CD4-positive, alpha-beta memory T cell (primary cell): Measurements from ENCODE around the gene KCNH5. TPM values are rescaled to one million over a fixed set of nuclear protein-coding genes. Genes with fewer than 3 reads are reported as not detected.
"Not testable (repeated sequence)": the region's sequence is repeated elsewhere in the genome, so short reads cannot be mapped to it uniquely, and the experiment has no call there.

ENCODE experiments used
- CTCF ChIA-PET: fragments of 350-600 bp; sonication (Branson Sonifier 250); formaldehyde crosslinking; loops from one replicate; lab custom pipeline; 2021; ENCODE audit warnings: inconsistent platforms; ENCODE audit not compliant: partially characterized antibody; lab: Charles Lee
- POLR2A ChIA-PET: fragments of 350-600 bp; sonication (Branson Sonifier 250); formaldehyde crosslinking; loops from one replicate; lab custom pipeline; 2021; ENCODE audit not compliant: partially characterized antibody; lab: Charles Lee
- DNase-seq, 5 donors: peaks; one replicate each; pipeline versions ENCODE4 v3.0.0 to v3.0.0-alpha.2; 2020 to 2022; ENCODE audit warnings: mixed read lengths in 1 of 5
- H3K27ac ChIP-seq: one replicate; pipeline ENCODE4 v1.7.0; 2013; ENCODE audit warnings: low read depth, low read length
- H3K27me3 ChIP-seq: 2 replicates; pipeline ENCODE4 v1.7.0; 2013; ENCODE audit warnings: mild to moderate bottlenecking, low read length, moderate library complexity; ENCODE audit not compliant: insufficient read depth
- H3K36me3 ChIP-seq: 2 replicates; pipeline ENCODE4 v1.7.0; 2013; ENCODE audit warnings: mild to moderate bottlenecking, low read length, moderate library complexity; ENCODE audit not compliant: insufficient read depth
- H3K4me1 ChIP-seq: 2 replicates; pipeline ENCODE4 v1.7.0; 2013; ENCODE audit warnings: mild to moderate bottlenecking, low read length, moderate library complexity; ENCODE audit not compliant: insufficient read depth
- H3K4me3 ChIP-seq, 2 donors: one replicate each; pipeline ENCODE4 v1.7.0; 2013; ENCODE audit warnings: low read length in 2 of 2, mild to moderate bottlenecking in 1 of 2
- H3K9me3 ChIP-seq, 2 donors: one replicate each; pipeline ENCODE4 v1.7.0; 2013; ENCODE audit warnings: low read length in 2 of 2, control low read depth in 1 of 2; ENCODE audit not compliant: control insufficient read depth in 1 of 2
- H3K27ac Mint-ChIP-seq, 7 donors: one replicate each; pipeline ENCODE4 v1.8.0; 2020 to 2021; ENCODE audit warnings: mixed read lengths in 7 of 7, mild to moderate bottlenecking in 6 of 7, inconsistent platforms in 3 of 7, moderate library complexity in 3 of 7
- H3K27me3 Mint-ChIP-seq, 2 donors: one replicate each; pipeline ENCODE4 v1.8.0; 2020 to 2021; ENCODE audit warnings: mixed read lengths in 2 of 2
- H3K36me3 Mint-ChIP-seq, 2 donors: one replicate each; pipeline ENCODE4 v1.8.0; 2020 to 2021; ENCODE audit warnings: mixed read lengths in 2 of 2, inconsistent platforms in 1 of 2, mild to moderate bottlenecking in 1 of 2
- H3K4me1 Mint-ChIP-seq, 4 donors: one replicate each; pipeline ENCODE4 v1.8.0; 2020 to 2021; ENCODE audit warnings: mixed read lengths in 4 of 4, mild to moderate bottlenecking in 1 of 4
- H3K4me3 Mint-ChIP-seq, 8 donors: one replicate each; pipeline ENCODE4 v1.8.0; 2020 to 2021; ENCODE audit warnings: mixed read lengths in 8 of 8, mild to moderate bottlenecking in 7 of 8, moderate library complexity in 6 of 8, inconsistent platforms in 3 of 8
- H3K9me3 Mint-ChIP-seq, 8 donors: one replicate each; pipeline ENCODE4 v1.8.0; 2020 to 2021; ENCODE audit warnings: mixed read lengths in 8 of 8, mild to moderate bottlenecking in 5 of 8, inconsistent platforms in 3 of 8, moderate library complexity in 1 of 8
- intact Hi-C: fragments of 100-400 bp; cut with micrococcal nuclease; formaldehyde crosslinking; loops from one replicate; pipeline ENCODE4 v1.15.1; 2023
- polyA plus RNA-seq, 2 donors: library from polyadenylated mRNA; unstranded; fragments of 300-500 nt; fragmentation: Illumina TruSeq; gene quantifications; one replicate each; pipeline ENCODE4 v1.2.3, GENCODE V29; 2021
- total RNA-seq, 2 experiments: library from RNA; stranded (reverse); gene quantifications; one replicate each; pipeline ENCODE4 v1.2.3, GENCODE V29; 2021

The KCNH5 gene
- total and polyA plus RNA-seq, 4 experiments from 2014 or later, result not detected

- Histone ChIP-seq H3K27ac (no peak overlapping the region), H3K4me3 (no peak overlapping the region), H3K36me3 (no peaks in the 10 kb centered on the region), H3K4me1 (no peaks in the 10 kb centered on the region), H3K9me3 (no peaks in the 10 kb centered on the region), H3K27me3 (no peaks in the 10 kb centered on the region)
- intact Hi-C loops, result no loop called here
- H3K27ac Mint-ChIP-seq, result peak overlapping the region in 1 of 7 donors; percentile 33
- no peak for DNase-seq
- no peaks in the 10 kb centered on the region for H3K4me1 Mint-ChIP-seq
- peaks cover 3 to 19% (median 9%) of the 10 kb centered on the region in 8 donors for H3K9me3 Mint-ChIP-seq
- H3K36me3 Mint-ChIP-seq, result no peaks in the 10 kb centered on the region
- CTCF ChIA-PET, result no interaction called here
- H3K27me3 Mint-ChIP-seq, result peaks cover 0 to 1% of the 10 kb centered on the region in 2 donors
- H3K4me3 Mint-ChIP-seq, result no peak overlapping the region
- POLR2A ChIA-PET, result no interaction called here
Observed at GRCh38 chr14:62778852-62779251, 266.4 kb downstream of the KCNH5 start.

GRCh38 chr14:62778310-62778709, 266.9 kb downstream of the KCNH5 start:
- Mint-ChIP-seq H3K9me3 (peaks cover 3 to 19% (median 8%) of the 10 kb centered on the region in 8 donors), H3K27me3 (peaks cover 0 to 1% of the 10 kb centered on the region in 2 donors), H3K4me3 (no peak overlapping the region), H3K27ac (no peak overlapping the region), H3K36me3 (no peaks in the 10 kb centered on the region), H3K4me1 (no peaks in the 10 kb centered on the region)
- Histone ChIP-seq H3K36me3 (no peaks in the 10 kb centered on the region), H3K27ac (no peak overlapping the region), H3K4me1 (no peaks in the 10 kb centered on the region), H3K27me3 (no peaks in the 10 kb centered on the region), H3K4me3 (no peak overlapping the region), H3K9me3 (no peaks in the 10 kb centered on the region)
- CTCF ChIA-PET, result no interaction called here
- DNase-seq, result no peak
- POLR2A ChIA-PET, result no interaction called here
- intact Hi-C loops, result no loop called here

GRCh38 chr14:62777510-62777909, 267.7 kb downstream of the KCNH5 start:
- intact Hi-C loops, result no loop called here
- ChIA-PET POLR2A (no interaction called here), CTCF (no interaction called here)
- no peaks in the 10 kb centered on the region for H3K36me3 Mint-ChIP-seq
- H3K4me3 ChIP-seq, result no peak overlapping the region
- H3K4me1 Mint-ChIP-seq, result no peaks in the 10 kb centered on the region
- no peaks in the 10 kb centered on the region for H3K27me3 ChIP-seq
- H3K9me3 ChIP-seq, result no peaks in the 10 kb centered on the region
- H3K9me3 Mint-ChIP-seq, result peaks cover 3 to 19% (median 7%) of the 10 kb centered on the region in 8 donors
- no peak overlapping the region for H3K4me3 Mint-ChIP-seq
- no peak for DNase-seq
- H3K27ac Mint-ChIP-seq, result no peak overlapping the region
- peaks cover 0 to 1% of the 10 kb centered on the region in 2 donors for H3K27me3 Mint-ChIP-seq
- no peaks in the 10 kb centered on the region for H3K4me1 ChIP-seq
- H3K36me3 ChIP-seq, result no peaks in the 10 kb centered on the region
- H3K27ac ChIP-seq, result no peak overlapping the region

GRCh38 chr14:62776300-62776699, 269.0 kb downstream of the KCNH5 start:
- intact Hi-C loops, result no loop called here
- Histone ChIP-seq H3K4me3 (no peak overlapping the region), H3K4me1 (no peaks in the 10 kb centered on the region), H3K36me3 (no peaks in the 10 kb centered on the region), H3K9me3 (no peaks in the 10 kb centered on the region), H3K27me3 (no peaks in the 10 kb centered on the region), H3K27ac (no peak overlapping the region)
- no peaks in the 10 kb centered on the region for H3K36me3 Mint-ChIP-seq
- ChIA-PET CTCF (no interaction called here), POLR2A (no interaction called here)
- H3K4me3 Mint-ChIP-seq, result no peak overlapping the region
- H3K4me1 Mint-ChIP-seq, result no peaks in the 10 kb centered on the region
- peaks cover 0 to 1% of the 10 kb centered on the region in 2 donors for H3K27me3 Mint-ChIP-seq
- no peak for DNase-seq
- H3K9me3 Mint-ChIP-seq, result peaks cover 3 to 12% (median 6%) of the 10 kb centered on the region in 8 donors
- H3K27ac Mint-ChIP-seq, result no peak overlapping the region

- Histone ChIP-seq H3K36me3 (no peaks in the 10 kb centered on the region), H3K9me3 (no peaks in the 10 kb centered on the region), H3K27me3 (no peaks in the 10 kb centered on the region), H3K27ac (no peak overlapping the region), H3K4me3 (no peak overlapping the region), H3K4me1 (no peaks in the 10 kb centered on the region)
- H3K4me3 Mint-ChIP-seq, result no peak overlapping the region
- intact Hi-C loops, result no loop called here
- ChIA-PET CTCF (no interaction called here), POLR2A (no interaction called here)
- H3K27ac Mint-ChIP-seq, result no peak overlapping the region
- DNase-seq, result no peak
- H3K36me3 Mint-ChIP-seq, result no peaks in the 10 kb centered on the region
- H3K27me3 Mint-ChIP-seq, result no peaks in the 10 kb centered on the region
- H3K4me1 Mint-ChIP-seq, result no peaks in the 10 kb centered on the region
- H3K9me3 Mint-ChIP-seq, result peaks cover 0 to 6% (median 0%) of the 10 kb centered on the region in 8 donors
Observed at GRCh38 chr14:62768753-62769152, 276.5 kb downstream of the KCNH5 start.

GRCh38 chr14:62763951-62764350, 281.3 kb downstream of the KCNH5 start:
- no peaks in the 10 kb centered on the region for H3K9me3 ChIP-seq
- DNase-seq, result no peak
- intact Hi-C loops, result no loop called here
- H3K4me3 Mint-ChIP-seq, result no peak overlapping the region
- no peaks in the 10 kb centered on the region for H3K27me3 ChIP-seq
- peaks cover 0 to 14% (median 2%) of the 10 kb centered on the region in 8 donors for H3K9me3 Mint-ChIP-seq
- ChIA-PET CTCF (no interaction called here), POLR2A (no interaction called here)
- no peak overlapping the region for H3K4me3 ChIP-seq
- H3K4me1 ChIP-seq, result no peaks in the 10 kb centered on the region
- H3K27ac Mint-ChIP-seq, result no peak overlapping the region
- H3K36me3 Mint-ChIP-seq, result no peaks in the 10 kb centered on the region
- H3K36me3 ChIP-seq, result no peaks in the 10 kb centered on the region
- no peaks in the 10 kb centered on the region for H3K27me3 Mint-ChIP-seq
- H3K4me1 Mint-ChIP-seq, result no peaks in the 10 kb centered on the region
- no peak overlapping the region for H3K27ac ChIP-seq

GRCh38 chr14:62759796-62760195, 285.5 kb downstream of the KCNH5 start:
- DNase-seq, result no peak
- Mint-ChIP-seq H3K4me1 (no peaks in the 10 kb centered on the region), H3K36me3 (no peaks in the 10 kb centered on the region), H3K27ac (no peak overlapping the region), H3K9me3 (peaks cover 3 to 20% (median 10%) of the 10 kb centered on the region in 8 donors), H3K4me3 (no peak overlapping the region), H3K27me3 (no peaks in the 10 kb centered on the region)
- intact Hi-C loops, result no loop called here
- Histone ChIP-seq H3K4me1 (no peaks in the 10 kb centered on the region), H3K36me3 (no peaks in the 10 kb centered on the region), H3K4me3 (no peak overlapping the region), H3K9me3 (no peaks in the 10 kb centered on the region), H3K27ac (no peak overlapping the region), H3K27me3 (no peaks in the 10 kb centered on the region)
- CTCF ChIA-PET, result no interaction called here
- POLR2A ChIA-PET, result no interaction called here

- H3K36me3 ChIP-seq, H3K9me3 Mint-ChIP-seq, CTCF ChIA-PET, intact Hi-C loops, H3K4me3 Mint-ChIP-seq, DNase-seq, POLR2A ChIA-PET, H3K27me3 ChIP-seq, H3K36me3 Mint-ChIP-seq, H3K27ac ChIP-seq, H3K4me1 ChIP-seq, H3K27me3 Mint-ChIP-seq, H3K9me3 ChIP-seq, H3K4me3 ChIP-seq, H3K27ac Mint-ChIP-seq, H3K4me1 Mint-ChIP-seq: not testable (repeated sequence)
Observed at GRCh38 chr14:62746881-62747280, 298.4 kb downstream of the KCNH5 start.
